Gastroesophageal sphincter (tissue), 3 donors: ENCODE results near the gene GFRA4.
A peak's percentile ranks its signal among the peaks of the same experiment; 100 is the strongest.

ENCODE experiments used
- EP300 ChIP-seq: sonication (generic); formaldehyde crosslinking; IDR thresholded peaks from one replicate; pipeline ENCODE4 v1.6.1; 2017; ENCODE audit warnings: antibody characterized with exemption, mild to moderate bottlenecking
- POLR2A ChIP-seq, 2 donors: fragments of 450-650 bp; IDR thresholded peaks; one replicate each; pipeline ENCODE4 v1.6.1; 2017; ENCODE audit warnings: antibody characterized with exemption in 2 of 2, mild to moderate bottlenecking in 2 of 2, moderate library complexity in 1 of 2
- POLR2AphosphoS5 ChIP-seq: sonication (generic); formaldehyde crosslinking; IDR thresholded peaks from one replicate; pipeline ENCODE4 v1.6.1; 2017; ENCODE audit warnings: antibody characterized with exemption
- TF ChIP-seq, protein P1 (sequence below), 4 experiments: fragments of 200-600 bp in 2 of 4; fragments of 450-650 bp in 2 of 4; sonication (generic) in 1 of 4; IDR thresholded peaks; one replicate each; pipeline ENCODE4 v1.5.1; 2017 to 2019; ENCODE audit warnings: antibody characterized with exemption in 4 of 4, mild to moderate bottlenecking in 2 of 4, moderate library complexity in 2 of 4

DNA sequence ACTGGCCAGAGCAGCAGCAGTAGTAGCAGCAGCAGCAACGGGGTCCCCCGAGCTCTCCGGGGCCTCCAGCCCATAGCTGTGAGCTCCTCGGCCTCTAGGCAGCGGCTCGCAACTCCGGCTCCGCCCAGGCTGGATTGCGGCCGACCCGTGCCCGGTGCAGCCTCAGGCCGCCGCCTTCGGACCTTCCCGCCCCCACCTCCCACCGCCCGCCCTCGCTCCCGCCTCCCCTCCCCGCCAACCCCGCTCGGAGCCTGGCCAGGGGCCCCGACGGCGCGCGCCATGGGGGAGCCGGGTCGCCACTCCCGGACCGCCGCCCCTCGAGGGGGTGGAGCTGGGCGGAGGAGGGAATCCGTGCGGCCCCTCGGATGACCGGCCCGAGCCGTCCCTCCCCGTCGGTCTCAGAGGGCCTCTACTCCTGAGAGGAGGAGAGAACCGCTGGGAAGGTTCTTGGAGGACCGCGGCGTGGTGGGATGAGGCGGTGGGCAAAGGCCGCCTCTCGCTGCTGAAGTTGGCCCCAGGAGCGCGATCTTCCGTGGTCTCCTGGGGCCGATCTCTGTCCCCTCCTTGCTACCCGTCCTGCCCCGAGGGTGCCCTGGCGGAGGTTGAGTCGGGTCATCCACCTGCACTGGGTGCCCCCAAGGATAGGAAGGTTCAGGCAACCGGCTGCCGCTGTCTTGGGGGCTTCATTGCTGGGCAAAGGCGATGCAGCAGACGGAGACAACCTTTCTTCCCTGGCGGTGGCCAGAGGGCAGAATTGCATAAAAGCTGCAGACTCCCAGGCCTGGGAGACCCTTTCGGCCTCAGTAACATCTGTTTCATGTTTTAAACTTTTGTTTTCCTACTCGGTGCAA is 19.0 kb upstream of the GFRA4 start, which contains the start of gene ADAM33:
- TF ChIP-seq POLR2AphosphoS5 (peak; percentile 28), POLR2A (IDR thresholded peaks at IDR 0.05) (peak; percentile 24 to 41), EP300 (no peak)
- TF ChIP-seq, protein P1, sequence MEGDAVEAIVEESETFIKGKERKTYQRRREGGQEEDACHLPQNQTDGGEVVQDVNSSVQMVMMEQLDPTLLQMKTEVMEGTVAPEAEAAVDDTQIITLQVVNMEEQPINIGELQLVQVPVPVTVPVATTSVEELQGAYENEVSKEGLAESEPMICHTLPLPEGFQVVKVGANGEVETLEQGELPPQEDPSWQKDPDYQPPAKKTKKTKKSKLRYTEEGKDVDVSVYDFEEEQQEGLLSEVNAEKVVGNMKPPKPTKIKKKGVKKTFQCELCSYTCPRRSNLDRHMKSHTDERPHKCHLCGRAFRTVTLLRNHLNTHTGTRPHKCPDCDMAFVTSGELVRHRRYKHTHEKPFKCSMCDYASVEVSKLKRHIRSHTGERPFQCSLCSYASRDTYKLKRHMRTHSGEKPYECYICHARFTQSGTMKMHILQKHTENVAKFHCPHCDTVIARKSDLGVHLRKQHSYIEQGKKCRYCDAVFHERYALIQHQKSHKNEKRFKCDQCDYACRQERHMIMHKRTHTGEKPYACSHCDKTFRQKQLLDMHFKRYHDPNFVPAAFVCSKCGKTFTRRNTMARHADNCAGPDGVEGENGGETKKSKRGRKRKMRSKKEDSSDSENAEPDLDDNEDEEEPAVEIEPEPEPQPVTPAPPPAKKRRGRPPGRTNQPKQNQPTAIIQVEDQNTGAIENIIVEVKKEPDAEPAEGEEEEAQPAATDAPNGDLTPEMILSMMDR (IDR thresholded peaks at IDR 0.05), result peak in 1 of 4 experiments; percentile 6
